Stimulated activated naive CD8-positive, alpha-beta T cell treated with anti-CD3 and anti-CD28 coated beads, Interleukin-15, amount 100 ng/mL, for 72 hours (primary cell): Measurements from ENCODE around the gene WASHC2C.
A peak's percentile ranks its signal among the peaks of the same experiment; 100 is the strongest.
"Not testable (repeated sequence)": the region's sequence is repeated elsewhere in the genome, so short reads cannot be mapped to it uniquely, and the experiment has no call there.

Source experiments
- ATAC-seq: fragments of 150-1000 bp; cut with Tn5 transposase; 2 replicates; pipeline ENCODE4 v1.10.0; 2021; ENCODE audit warnings: mild to moderate bottlenecking, moderate library complexity
- DNase-seq, 2 donors: peaks; one replicate each; pipeline ENCODE4 v3.0.0; 2021 to 2022
- H3K27ac Mint-ChIP-seq, 2 donors: one replicate each; pipeline ENCODE4 v1.8.0; 2022; ENCODE audit warnings: mild to moderate bottlenecking in 2 of 2, mixed read lengths in 2 of 2, moderate library complexity in 2 of 2
- H3K27me3 Mint-ChIP-seq: one replicate; pipeline ENCODE4 v1.8.0; 2022; ENCODE audit warnings: mixed read lengths
- H3K4me1 Mint-ChIP-seq: one replicate; pipeline ENCODE4 v1.8.0; 2022; ENCODE audit warnings: mild to moderate bottlenecking, mixed read lengths
- H3K4me3 Mint-ChIP-seq, 2 donors: one replicate each; pipeline ENCODE4 v1.8.0; 2022; ENCODE audit warnings: mild to moderate bottlenecking in 2 of 2, mixed read lengths in 2 of 2, moderate library complexity in 1 of 2
- H3K9me3 Mint-ChIP-seq, 2 donors: one replicate each; pipeline ENCODE4 v1.8.0; 2022; ENCODE audit warnings: mixed read lengths in 2 of 2

WASHC2C gene, protein sequence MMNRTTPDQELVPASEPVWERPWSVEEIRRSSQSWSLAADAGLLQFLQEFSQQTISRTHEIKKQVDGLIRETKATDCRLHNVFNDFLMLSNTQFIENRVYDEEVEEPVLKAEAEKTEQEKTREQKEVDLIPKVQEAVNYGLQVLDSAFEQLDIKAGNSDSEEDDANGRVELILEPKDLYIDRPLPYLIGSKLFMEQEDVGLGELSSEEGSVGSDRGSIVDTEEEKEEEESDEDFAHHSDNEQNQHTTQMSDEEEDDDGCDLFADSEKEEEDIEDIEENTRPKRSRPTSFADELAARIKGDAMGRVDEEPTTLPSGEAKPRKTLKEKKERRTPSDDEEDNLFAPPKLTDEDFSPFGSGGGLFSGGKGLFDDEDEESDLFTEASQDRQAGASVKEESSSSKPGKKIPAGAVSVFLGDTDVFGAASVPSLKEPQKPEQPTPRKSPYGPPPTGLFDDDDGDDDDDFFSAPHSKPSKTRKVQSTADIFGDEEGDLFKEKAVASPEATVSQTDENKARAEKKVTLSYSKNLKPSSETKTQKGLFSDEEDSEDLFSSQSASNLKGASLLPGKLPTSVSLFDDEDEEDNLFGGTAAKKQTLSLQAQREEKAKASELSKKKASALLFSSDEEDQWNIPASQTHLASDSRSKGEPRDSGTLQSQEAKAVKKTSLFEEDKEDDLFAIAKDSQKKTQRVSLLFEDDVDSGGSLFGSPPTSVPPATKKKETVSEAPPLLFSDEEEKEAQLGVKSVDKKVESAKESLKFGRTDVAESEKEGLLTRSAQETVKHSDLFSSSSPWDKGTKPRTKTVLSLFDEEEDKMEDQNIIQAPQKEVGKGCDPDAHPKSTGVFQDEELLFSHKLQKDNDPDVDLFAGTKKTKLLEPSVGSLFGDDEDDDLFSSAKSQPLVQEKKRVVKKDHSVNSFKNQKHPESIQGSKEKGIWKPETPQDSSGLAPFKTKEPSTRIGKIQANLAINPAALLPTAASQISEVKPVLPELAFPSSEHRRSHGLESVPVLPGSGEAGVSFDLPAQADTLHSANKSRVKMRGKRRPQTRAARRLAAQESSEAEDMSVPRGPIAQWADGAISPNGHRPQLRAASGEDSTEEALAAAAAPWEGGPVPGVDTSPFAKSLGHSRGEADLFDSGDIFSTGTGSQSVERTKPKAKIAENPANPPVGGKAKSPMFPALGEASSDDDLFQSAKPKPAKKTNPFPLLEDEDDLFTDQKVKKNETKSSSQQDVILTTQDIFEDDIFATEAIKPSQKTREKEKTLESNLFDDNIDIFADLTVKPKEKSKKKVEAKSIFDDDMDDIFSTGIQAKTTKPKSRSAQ (N-terminal part only)

GRCh38 chr10:45726703-45727420 is at the start of gene WASHC2C:
TSS of gene WASHC2C (plus strand) at chr10:45727266. CDS start at chr10:45727318, 52 bp downstream.
- Mint-ChIP-seq H3K4me1 (peaks cover 13% of the 10 kb centered on the region), H3K27ac (peak within 1 kb of the TSS; percentile 84 to 98)

DNA sequence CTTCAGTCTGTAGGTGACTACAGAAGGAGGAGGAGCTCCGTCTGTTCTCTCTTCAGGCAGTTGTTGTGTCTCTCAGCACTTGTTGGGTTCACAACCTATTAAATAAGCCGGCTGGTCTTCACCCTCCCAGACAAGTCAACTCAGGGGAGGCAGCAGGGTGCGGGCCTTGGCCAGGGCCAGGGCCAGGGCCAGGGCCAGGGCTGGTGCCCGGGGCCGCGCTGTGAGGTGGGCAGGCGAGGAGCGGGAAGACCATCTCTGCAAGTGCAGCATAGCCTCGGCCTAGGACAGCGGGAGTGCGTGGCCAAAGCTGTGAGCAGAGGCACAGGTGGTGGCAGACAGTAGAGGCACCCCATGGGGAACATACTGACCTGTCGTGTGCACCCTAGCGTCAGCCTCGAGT is 48.6 kb upstream of the WASHC2C start:
- not testable (repeated sequence) for H3K4me3 Mint-ChIP-seq, H3K9me3 Mint-ChIP-seq, H3K27me3 Mint-ChIP-seq, ATAC-seq, H3K27ac Mint-ChIP-seq, DNase-seq, H3K4me1 Mint-ChIP-seq

More at GRCh38 chr10:45726703-45727420, at the start of gene WASHC2C:
- H3K27me3 Mint-ChIP-seq, H3K9me3 Mint-ChIP-seq: not testable (repeated sequence)
- peak within 1 kb of the TSS; percentile 80 to 87 for H3K4me3 Mint-ChIP-seq
- DNase-seq (peak; percentile 95), ATAC-seq (peak; percentile 97)

GRCh38 chr10:45710200-45710796 is 16.8 kb upstream of the WASHC2C start:
- DNase-seq, ATAC-seq, H3K27me3 Mint-ChIP-seq, H3K4me3 Mint-ChIP-seq, H3K9me3 Mint-ChIP-seq, H3K4me1 Mint-ChIP-seq: not testable (repeated sequence)
- peak overlapping the region; percentile 25 to 48 for H3K27ac Mint-ChIP-seq

DNA sequence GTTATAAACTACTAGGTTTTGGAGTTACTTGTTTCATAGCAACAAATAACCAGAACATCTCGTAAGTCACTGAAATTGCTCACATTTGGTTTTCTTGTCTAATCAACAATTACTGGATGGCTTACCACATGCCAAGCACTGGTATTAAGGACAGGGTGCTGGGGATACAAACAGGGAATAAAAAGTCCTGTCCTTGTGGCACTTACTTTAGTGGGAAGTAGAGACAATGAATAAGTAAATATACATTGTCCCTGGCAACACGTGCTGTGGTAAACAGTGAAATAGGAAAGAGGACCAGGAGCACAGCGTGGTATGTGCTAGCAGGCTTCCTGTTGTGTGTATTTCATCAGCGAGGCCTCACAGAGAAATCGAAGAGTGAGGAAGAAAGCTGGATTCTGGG is 15.8 kb upstream of the WASHC2C start:
- H3K4me1 Mint-ChIP-seq = not testable (repeated sequence)

DNA sequence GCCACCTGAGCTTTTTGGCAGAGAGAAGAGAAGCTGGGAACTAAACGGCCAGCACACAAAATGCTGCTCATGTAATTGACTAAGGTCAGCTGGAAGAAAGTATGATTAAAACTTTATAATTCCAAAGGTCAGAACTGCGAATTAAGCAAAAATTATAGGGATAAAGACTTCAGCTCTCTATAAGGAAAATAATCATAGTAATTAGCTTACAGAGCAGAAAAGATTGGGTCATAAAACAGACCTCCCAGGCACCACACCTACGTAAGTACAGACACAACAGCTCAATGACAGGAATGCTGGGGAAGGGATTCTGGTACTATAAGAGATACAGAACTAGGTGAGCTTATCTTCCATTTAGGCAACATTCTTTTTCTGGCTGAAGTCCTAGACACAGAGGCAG is 10.0 kb upstream of the WASHC2C start:
- not testable (repeated sequence) for H3K27me3 Mint-ChIP-seq, DNase-seq, H3K4me3 Mint-ChIP-seq, H3K4me1 Mint-ChIP-seq, H3K27ac Mint-ChIP-seq, H3K9me3 Mint-ChIP-seq, ATAC-seq

More for the DNA sequence above, 15.8 kb upstream of the WASHC2C start:
- not testable (repeated sequence) for H3K27me3 Mint-ChIP-seq, H3K4me3 Mint-ChIP-seq, DNase-seq, ATAC-seq, H3K27ac Mint-ChIP-seq, H3K9me3 Mint-ChIP-seq

- not testable (repeated sequence) for H3K27me3 Mint-ChIP-seq, H3K27ac Mint-ChIP-seq
These were observed 9.4 kb upstream of the WASHC2C start for GRCh38 chr10:45717642-45718041.

DNA sequence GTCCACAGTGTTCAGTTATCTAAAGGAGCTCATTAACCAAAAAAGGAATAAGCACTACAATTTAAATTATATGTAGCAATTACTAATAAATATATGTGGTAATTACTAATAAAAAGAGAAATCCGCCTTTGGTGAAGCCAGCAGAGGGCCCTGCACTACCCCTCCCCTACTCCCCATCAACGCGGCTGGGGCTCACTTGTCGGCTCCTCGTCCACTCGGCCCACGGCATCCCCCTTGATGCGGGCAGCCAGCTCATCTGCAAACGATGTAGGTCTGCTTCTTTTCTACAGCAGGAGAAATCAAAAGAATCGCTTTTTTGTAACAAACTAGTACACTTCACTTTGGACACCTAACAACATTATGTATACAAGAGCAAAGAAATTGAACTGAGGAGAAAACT is 5.6 kb upstream of the WASHC2C start:
- ATAC-seq, H3K4me3 Mint-ChIP-seq, H3K27me3 Mint-ChIP-seq, H3K4me1 Mint-ChIP-seq, H3K9me3 Mint-ChIP-seq, DNase-seq, H3K27ac Mint-ChIP-seq: not testable (repeated sequence)

More at GRCh38 chr10:45717642-45718041, 9.4 kb upstream of the WASHC2C start:
- H3K4me3 Mint-ChIP-seq, DNase-seq, H3K4me1 Mint-ChIP-seq, H3K9me3 Mint-ChIP-seq, ATAC-seq: not testable (repeated sequence)

DNA sequence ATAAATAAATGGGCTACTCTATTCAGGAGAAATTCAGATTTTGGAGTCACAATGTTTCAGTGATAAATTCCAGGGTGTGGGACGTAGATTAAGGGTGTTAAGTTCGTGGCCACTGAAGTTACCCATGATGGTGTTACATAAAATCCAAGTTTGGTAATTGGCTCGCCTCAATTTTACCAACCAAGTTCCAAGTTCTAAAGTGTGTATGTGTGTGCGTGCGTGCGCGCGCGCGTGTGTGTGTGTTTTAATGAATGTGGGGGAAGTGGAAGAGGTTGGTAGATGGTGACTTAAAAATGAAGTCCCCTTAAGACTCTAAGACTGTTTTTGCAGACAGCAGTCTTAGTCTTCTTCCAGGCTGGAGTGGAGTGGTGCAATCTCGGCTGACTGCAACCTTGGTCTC is 3.2 kb upstream of the WASHC2C start:
- not testable (repeated sequence) for H3K27ac Mint-ChIP-seq, DNase-seq, H3K27me3 Mint-ChIP-seq, ATAC-seq, H3K4me1 Mint-ChIP-seq, H3K4me3 Mint-ChIP-seq, H3K9me3 Mint-ChIP-seq

- H3K27ac Mint-ChIP-seq = peak overlapping the region; percentile 65 to 98
- H3K27me3 Mint-ChIP-seq, H3K9me3 Mint-ChIP-seq: not testable (repeated sequence)
- peak; percentile 2 to 10 for DNase-seq
- ATAC-seq = peak; percentile 68
- H3K4me1 Mint-ChIP-seq = peaks cover 13% of the 10 kb centered on the region
- peak overlapping the region; percentile 80 to 87 for H3K4me3 Mint-ChIP-seq
These were observed 427 bp downstream of the WASHC2C start for GRCh38 chr10:45727421-45727965.

- H3K27ac Mint-ChIP-seq, H3K4me3 Mint-ChIP-seq, ATAC-seq, H3K9me3 Mint-ChIP-seq, H3K27me3 Mint-ChIP-seq, DNase-seq, H3K4me1 Mint-ChIP-seq: not testable (repeated sequence)
These were observed 7.4 kb downstream of the WASHC2C start for GRCh38 chr10:45734449-45734848.

- H3K4me1 Mint-ChIP-seq, H3K9me3 Mint-ChIP-seq, H3K27ac Mint-ChIP-seq, DNase-seq, H3K4me3 Mint-ChIP-seq, H3K27me3 Mint-ChIP-seq, ATAC-seq: not testable (repeated sequence)
These were observed 7.8 kb downstream of the WASHC2C start for GRCh38 chr10:45734867-45735266.

DNA sequence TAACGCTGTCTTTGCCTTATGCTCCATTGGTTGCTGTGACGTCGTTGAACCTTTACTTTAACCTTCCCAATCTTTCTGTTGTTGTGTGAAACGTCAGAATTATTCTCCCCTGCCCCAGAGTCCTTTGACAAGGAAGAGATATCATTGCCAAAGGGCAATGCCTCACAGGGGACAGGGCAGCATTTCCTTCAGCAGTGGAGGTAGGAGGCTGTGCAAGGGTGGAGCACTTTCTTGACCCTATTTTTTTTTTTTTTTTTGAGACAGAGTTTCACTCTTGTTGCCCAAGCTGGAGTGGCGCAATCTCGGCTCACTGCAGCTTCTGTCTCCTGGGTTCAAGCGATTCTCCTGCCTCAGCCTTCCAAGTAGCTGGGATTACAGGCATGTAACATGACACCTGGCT is 14.5 kb downstream of the WASHC2C start:
- ATAC-seq, H3K4me1 Mint-ChIP-seq, H3K27me3 Mint-ChIP-seq, H3K4me3 Mint-ChIP-seq, H3K27ac Mint-ChIP-seq, DNase-seq, H3K9me3 Mint-ChIP-seq: not testable (repeated sequence)

GRCh38 chr10:45742014-45742413 is 14.9 kb downstream of the WASHC2C start:
- not testable (repeated sequence) for H3K27ac Mint-ChIP-seq, ATAC-seq, DNase-seq, H3K4me1 Mint-ChIP-seq, H3K27me3 Mint-ChIP-seq, H3K4me3 Mint-ChIP-seq, H3K9me3 Mint-ChIP-seq

DNA sequence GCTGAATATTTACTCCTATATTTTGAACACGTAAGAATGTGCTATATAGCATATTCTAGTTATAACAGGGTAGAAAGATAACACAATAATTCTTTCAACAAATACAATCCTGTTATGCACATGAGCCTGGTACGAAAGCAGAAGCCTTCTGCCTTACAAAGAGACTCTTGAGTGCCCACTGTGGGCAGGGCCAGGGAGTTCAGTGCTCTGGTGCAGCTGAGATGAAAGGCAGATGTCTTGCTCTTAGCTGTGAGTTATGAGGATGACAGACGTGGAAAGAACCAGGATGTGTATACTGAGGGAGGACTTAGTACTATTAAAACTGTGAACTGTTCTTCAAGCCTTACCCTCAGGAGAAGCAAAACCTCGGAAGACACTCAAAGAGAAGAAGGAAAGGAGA is 24.1 kb downstream of the WASHC2C start:
- not testable (repeated sequence) for ATAC-seq, H3K4me3 Mint-ChIP-seq, H3K27me3 Mint-ChIP-seq, H3K27ac Mint-ChIP-seq, H3K9me3 Mint-ChIP-seq, DNase-seq, H3K4me1 Mint-ChIP-seq
